ENCODE data around the gene RERE. TPM values are rescaled to one million over a fixed set of nuclear protein-coding genes. Genes with fewer than 3 reads are reported as not detected.

RERE gene
- total and polyA plus RNA-seq, 2 donors (not counting 3 experiments of a cell fraction or from before 2014, with no cell fraction given): 14.1 to 113 TPM

GRCh38 chr1:8473891-8474300, 343.5 kb downstream of the RERE start:
- intact Hi-C loops (cut with micrococcal nuclease) (no loop called here), dilution Hi-C loops (cut with MboI; ENCODE audit: extremely low pct_ligation_motif_present, low sequenced_read_pairs) (no loop called here)
- DNase-seq (ENCODE audit: low read depth, low spot score) (no peak), FAIRE-seq (no peak)
- Histone ChIP-seq H3K36me3 (ENCODE audit: control insufficient read depth in 2 of 2, extremely low read depth in 1 of 2, insufficient read depth in 2 of 2, low read length in 2 of 2) (no peaks in the 10 kb centered on the region), H3K9ac (replicated peaks; ENCODE audit: extremely low read depth, insufficient read depth, low read length) (no peak overlapping the region), H4K20me1 (replicated peaks; ENCODE audit: control insufficient read depth, extremely low read depth, insufficient read depth, low read length) (no peaks in the 10 kb centered on the region), H3K79me2 (ENCODE audit: control insufficient read depth, insufficient read depth, low read length) (no peaks in the 10 kb centered on the region), H3K27ac (ENCODE audit: insufficient read depth, low read depth, low read length) (no peak overlapping the region), H3K9me1 (replicated peaks; ENCODE audit: control insufficient read depth, extremely low read depth, insufficient read depth, low read length) (no peaks in the 10 kb centered on the region), H3K4me1 (ENCODE audit: control insufficient read depth, extremely low read depth, insufficient read depth, low read length) (no peaks in the 10 kb centered on the region), H2AFZ (ENCODE audit: low read depth, low read length) (no peak overlapping the region), H3K27me3 (ENCODE audit: control insufficient read depth in 2 of 2, insufficient read depth in 2 of 2, low read length in 2 of 2) (no peaks in the 10 kb centered on the region), H3K4me3 (replicated peaks in 1 of 3; ENCODE audit: insufficient read depth in 1 of 3, low read depth in 1 of 3, low read length in 3 of 3) (no peak overlapping the region), H3K4me2 (ENCODE audit: insufficient read depth, low read length) (no peak overlapping the region), H3K9me3 (replicated peaks; ENCODE audit: control insufficient read depth, insufficient read depth, low read length) (no peaks in the 10 kb centered on the region)
- CTCF ChIA-PET: interaction anchor here (1.0 kb wide), 1 partner anchor 9 kb away, joined by 3 read pairs; no protein-coding TSS in a partner anchor
- no TSS peak for BruUV-seq (replicated peaks)
- POLR2A ChIA-PET: no interaction called here
- no peak for TF ChIP-seq POLR2A (IDR thresholded peaks at IDR 0.05; ENCODE audit: low read depth, low read length)
- TF ChIP-seq MYC (IDR thresholded peaks at IDR 0.05; ENCODE audit: low read depth, low read length): no peak
- TF ChIP-seq POLR2AphosphoS5 (IDR thresholded peaks at IDR 0.05; ENCODE audit: insufficient read depth, low read depth, low read length): no peak
- no peak for TF ChIP-seq MAX (IDR thresholded peaks at IDR 0.05; ENCODE audit: insufficient read depth, insufficient read length)
- TF ChIP-seq EZH2 (IDR thresholded peaks at IDR 0.05; ENCODE audit: borderline replicate concordance, low read depth, low read length, severe bottlenecking): no peak
- no peak for TF ChIP-seq FOS (IDR thresholded peaks at IDR 0.05; ENCODE audit: borderline replicate concordance, insufficient read depth, low read length)

- Histone ChIP-seq H3K36me3 (ENCODE audit: control insufficient read depth in 2 of 2, extremely low read depth in 1 of 2, insufficient read depth in 2 of 2, low read length in 2 of 2) (no peaks in the 10 kb centered on the region), H4K20me1 (replicated peaks; ENCODE audit: control insufficient read depth, extremely low read depth, insufficient read depth, low read length) (no peaks in the 10 kb centered on the region), H3K4me1 (ENCODE audit: control insufficient read depth, extremely low read depth, insufficient read depth, low read length) (no peaks in the 10 kb centered on the region), H3K4me3 (replicated peaks in 1 of 3; ENCODE audit: insufficient read depth in 1 of 3, low read depth in 1 of 3, low read length in 3 of 3) (no peak overlapping the region), H3K79me2 (ENCODE audit: control insufficient read depth, insufficient read depth, low read length) (no peaks in the 10 kb centered on the region), H3K9me1 (replicated peaks; ENCODE audit: control insufficient read depth, extremely low read depth, insufficient read depth, low read length) (no peaks in the 10 kb centered on the region), H3K27ac (ENCODE audit: insufficient read depth, low read depth, low read length) (no peak overlapping the region), H3K27me3 (ENCODE audit: control insufficient read depth in 2 of 2, insufficient read depth in 2 of 2, low read length in 2 of 2) (no peaks in the 10 kb centered on the region), H3K9me3 (replicated peaks; ENCODE audit: control insufficient read depth, insufficient read depth, low read length) (no peaks in the 10 kb centered on the region), H2AFZ (ENCODE audit: low read depth, low read length) (no peak overlapping the region), H3K9ac (replicated peaks; ENCODE audit: extremely low read depth, insufficient read depth, low read length) (no peak overlapping the region), H3K4me2 (ENCODE audit: insufficient read depth, low read length) (no peak overlapping the region)
- TF ChIP-seq MAX (IDR thresholded peaks at IDR 0.05; ENCODE audit: insufficient read depth, insufficient read length) (no peak), POLR2A (IDR thresholded peaks at IDR 0.05; ENCODE audit: low read depth, low read length) (no peak), JUN (IDR thresholded peaks at IDR 0.05; ENCODE audit: borderline replicate concordance, insufficient read depth, insufficient read length, low read depth) (no peak), MYC (IDR thresholded peaks at IDR 0.05; ENCODE audit: low read depth, low read length) (no peak), CTCF (IDR thresholded peaks at IDR 0.05; ENCODE audit: extremely low read depth in 1 of 2, insufficient read depth in 1 of 2, low read depth in 1 of 2, low read length in 2 of 2) (no peak)
- DNase-seq (ENCODE audit: low read depth, low spot score) (no peak), FAIRE-seq (no peak)
- CTCF ChIA-PET: interaction anchor here (1.0 to 1.1 kb wide), 2 partner anchors 10 to 12 kb away, joined by 3 read pairs; no protein-coding TSS in a partner anchor
- BruUV-seq (replicated peaks): no TSS peak
- POLR2A ChIA-PET: no interaction called here
- intact Hi-C loops (cut with micrococcal nuclease): no loop called here
- dilution Hi-C loops (cut with MboI; ENCODE audit: extremely low pct_ligation_motif_present, low sequenced_read_pairs): no loop called here
These were observed 344.1 kb downstream of the RERE start for GRCh38 chr1:8473121-8473875.
